22Rv1 (cell line): Measurements from ENCODE around the gene PYDC2.
A peak's percentile ranks its signal among the peaks of the same experiment; 100 is the strongest.
"Not testable (repeated sequence)": the region's sequence is repeated elsewhere in the genome, so short reads cannot be mapped to it uniquely, and the experiment has no call there.

ENCODE experiments used
- H3K27ac ChIP-seq: fragments of 450-650 bp; 2 replicates; pipeline ENCODE4 v1.5.1; 2017
- ZFX ChIP-seq: fragments of 450-650 bp; IDR thresholded peaks from 2 replicates; pipeline ENCODE4 v1.6.1; 2017; ENCODE audit warnings: antibody characterized with exemption, borderline replicate concordance
- TF ChIP-seq, protein P1 (sequence below): fragments of 450-650 bp; IDR thresholded peaks from 2 replicates; pipeline ENCODE4 v1.5.1; 2017; ENCODE audit warnings: mild to moderate bottlenecking

Gene PYDC2

DNA sequence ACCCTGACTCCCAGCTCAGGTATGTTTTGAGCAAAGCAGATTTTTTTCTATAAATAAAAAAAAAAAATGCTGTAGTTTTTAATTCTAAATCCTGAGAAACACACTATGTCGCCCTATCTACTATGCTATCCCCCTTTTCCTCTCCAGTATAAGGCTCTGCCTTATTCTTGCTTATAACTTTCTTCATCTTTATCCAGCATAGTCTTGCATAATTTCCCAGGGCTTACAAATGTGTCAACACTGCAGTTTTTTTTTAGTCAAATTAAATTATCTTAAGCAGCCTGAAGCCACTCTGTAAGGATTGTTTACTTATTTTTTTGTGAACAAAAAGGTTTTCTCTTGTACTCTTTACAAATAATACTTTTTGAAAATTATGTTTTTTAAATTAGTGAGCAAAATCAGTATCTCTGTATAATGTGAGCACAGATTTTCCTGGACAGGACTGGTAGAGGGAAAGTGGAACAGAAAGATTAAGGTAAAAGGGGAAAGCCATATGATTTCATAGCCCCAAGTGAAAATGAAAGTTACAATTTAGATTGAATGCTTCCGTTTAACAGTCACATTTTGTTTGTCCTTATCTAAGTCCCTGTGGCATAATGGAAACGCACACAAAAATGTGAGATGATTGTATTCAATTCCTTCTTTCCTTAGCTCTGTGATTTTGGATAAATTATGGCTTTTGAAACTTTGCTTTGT, 5.6 kb upstream of the PYDC2 start:
- TF ChIP-seq ZFX = no peak
- no peak overlapping the region for H3K27ac ChIP-seq

DNA sequence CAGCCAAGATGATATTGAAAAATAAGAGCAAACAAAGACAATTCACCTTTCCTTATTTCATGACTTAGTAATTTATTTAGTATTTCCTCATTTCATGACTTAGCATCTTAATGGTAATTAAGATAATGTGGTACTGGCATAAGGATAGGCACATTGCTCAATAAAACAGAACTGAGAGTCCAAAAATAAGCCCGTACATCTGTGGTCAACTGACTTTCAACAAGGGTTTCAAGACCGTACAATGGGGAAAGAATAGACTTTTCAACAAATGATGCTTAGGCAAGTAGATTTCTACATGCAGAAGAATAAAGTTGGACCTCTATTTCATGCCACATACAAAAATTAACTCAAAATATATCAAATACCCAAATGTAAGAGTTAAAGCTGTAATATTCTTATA, 603 bp upstream of the PYDC2 start:
- H3K27ac ChIP-seq = no peak overlapping the region
- TF ChIP-seq, protein P1, sequence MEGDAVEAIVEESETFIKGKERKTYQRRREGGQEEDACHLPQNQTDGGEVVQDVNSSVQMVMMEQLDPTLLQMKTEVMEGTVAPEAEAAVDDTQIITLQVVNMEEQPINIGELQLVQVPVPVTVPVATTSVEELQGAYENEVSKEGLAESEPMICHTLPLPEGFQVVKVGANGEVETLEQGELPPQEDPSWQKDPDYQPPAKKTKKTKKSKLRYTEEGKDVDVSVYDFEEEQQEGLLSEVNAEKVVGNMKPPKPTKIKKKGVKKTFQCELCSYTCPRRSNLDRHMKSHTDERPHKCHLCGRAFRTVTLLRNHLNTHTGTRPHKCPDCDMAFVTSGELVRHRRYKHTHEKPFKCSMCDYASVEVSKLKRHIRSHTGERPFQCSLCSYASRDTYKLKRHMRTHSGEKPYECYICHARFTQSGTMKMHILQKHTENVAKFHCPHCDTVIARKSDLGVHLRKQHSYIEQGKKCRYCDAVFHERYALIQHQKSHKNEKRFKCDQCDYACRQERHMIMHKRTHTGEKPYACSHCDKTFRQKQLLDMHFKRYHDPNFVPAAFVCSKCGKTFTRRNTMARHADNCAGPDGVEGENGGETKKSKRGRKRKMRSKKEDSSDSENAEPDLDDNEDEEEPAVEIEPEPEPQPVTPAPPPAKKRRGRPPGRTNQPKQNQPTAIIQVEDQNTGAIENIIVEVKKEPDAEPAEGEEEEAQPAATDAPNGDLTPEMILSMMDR = no peak
- no peak for TF ChIP-seq ZFX

DNA sequence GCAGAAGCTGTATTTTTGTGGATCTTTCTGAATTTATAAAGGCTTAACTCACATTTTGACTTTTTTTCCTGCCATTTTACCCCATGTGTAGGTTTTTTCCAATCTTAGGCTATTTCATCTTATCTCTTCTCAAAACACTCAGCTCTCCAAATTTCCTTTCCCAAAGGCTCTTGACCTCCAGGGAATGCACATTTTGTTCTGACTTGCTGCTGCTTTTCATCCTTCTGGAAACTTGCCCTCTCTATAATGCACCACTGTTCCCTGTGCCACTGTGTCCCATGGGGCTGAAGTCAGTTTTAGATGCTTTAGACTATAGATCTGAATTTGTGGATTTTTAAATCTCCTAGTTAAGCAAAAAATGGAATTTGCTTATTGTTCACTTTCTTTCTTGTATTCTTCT, 9.1 kb downstream of the PYDC2 start:
- H3K27ac ChIP-seq = no peak overlapping the region
- no peak for TF ChIP-seq ZFX
- TF ChIP-seq, protein P1 = no peak

DNA sequence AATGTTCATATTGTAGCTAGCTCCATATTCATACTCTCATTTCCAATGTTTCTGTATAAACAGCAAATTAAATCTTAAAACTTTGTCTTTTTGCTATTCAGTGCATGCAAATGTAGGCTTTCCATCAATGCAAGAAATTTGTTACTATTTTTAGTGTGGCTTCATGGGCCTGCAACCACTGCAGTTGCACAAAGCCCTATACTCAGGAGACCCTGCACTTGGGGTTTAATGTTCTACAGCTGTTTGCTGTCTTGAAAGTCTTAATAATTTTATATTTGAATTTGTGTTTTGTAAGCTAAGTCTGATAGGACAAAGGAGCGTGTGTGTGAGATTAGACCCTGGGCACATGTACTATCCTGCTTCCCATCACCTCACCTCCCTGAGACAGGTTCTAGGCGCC, 9.6 kb downstream of the PYDC2 start:
- H3K27ac ChIP-seq = no peak overlapping the region
- TF ChIP-seq, protein P1 = no peak
- TF ChIP-seq ZFX = no peak

DNA sequence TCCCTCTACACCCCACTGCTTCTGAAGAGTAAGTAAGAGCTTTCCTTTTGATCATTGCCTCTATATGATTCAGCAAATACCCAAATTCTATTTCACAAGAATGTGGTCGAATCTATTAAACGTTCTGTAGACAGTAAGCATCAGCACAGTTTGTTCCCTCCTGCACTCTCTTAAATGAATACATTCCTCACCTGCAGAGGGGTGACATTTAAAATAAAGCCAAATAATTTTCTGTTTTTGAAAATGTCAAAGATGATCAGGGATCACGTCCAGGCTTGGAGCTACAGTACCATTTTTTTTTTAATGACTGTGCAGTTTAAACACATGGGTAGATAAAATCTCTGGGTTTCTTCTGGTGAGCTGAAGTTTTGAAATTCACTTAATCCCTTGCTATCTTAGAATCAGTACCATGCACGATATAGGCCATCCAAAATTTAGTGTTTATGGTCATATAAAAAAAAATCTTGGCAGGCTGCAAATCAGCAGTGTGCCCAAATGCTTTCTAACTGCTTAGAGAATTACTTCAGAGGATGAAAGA, 12.8 kb downstream of the PYDC2 start:
- no peak for TF ChIP-seq ZFX
- TF ChIP-seq, protein P1 = no peak
- H3K27ac ChIP-seq = no peak overlapping the region

DNA sequence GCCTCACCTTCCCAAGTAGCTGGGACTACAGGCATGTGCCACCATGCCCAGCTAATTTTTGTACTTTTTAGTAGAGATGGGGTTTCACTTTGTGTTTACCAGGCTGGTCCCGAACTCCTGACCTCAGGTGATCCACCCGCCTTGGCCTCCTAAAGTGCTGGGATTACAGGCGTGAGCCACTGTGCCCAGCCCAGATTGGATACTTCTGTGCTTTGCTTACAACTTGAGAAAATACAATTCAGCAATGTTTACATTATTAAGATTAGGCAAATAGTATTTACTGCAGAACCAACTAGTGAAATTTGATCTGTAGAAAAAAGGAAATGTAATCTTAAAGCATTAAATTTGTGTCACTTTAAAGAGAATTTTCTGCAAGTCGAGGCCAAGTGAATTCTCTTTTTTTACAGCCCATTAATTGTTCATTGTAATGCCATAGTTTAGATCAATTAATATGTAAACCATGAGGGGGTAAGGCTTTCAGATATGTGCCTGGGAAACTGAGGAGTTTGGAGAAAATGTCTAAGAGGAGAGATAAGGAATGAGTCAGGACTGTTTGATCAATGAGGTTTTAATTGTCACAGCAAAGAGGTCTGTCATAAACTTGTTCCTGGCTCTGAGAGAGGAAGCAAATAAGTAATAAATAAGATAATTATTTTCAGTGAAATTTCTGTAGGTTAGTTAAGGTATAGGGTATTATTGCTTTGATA, 15.3 kb downstream of the PYDC2 start:
- H3K27ac ChIP-seq = peak overlapping the region; percentile 51
- no peak for TF ChIP-seq ZFX
- TF ChIP-seq, protein P1 = no peak

DNA sequence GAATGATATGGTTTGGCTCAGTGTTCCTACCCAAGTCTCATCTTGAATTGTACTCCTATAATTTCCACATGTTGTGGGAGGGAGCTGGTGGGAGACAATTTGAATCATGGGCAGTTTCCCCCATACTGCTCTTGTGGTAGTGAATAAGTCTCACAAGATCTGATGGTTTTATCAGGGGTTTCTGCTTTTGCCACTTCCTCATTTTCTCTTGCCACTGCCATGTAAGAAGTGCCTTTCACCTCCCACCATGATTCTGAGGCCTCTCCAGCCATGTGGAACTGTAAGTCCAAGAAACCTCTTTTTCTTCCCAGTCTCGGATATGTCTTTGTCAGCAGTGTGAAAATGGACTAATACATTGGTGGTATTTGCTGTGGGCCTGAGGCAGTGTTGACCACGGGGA, 23.0 kb downstream of the PYDC2 start:
- H3K27ac ChIP-seq = not testable (repeated sequence)

DNA sequence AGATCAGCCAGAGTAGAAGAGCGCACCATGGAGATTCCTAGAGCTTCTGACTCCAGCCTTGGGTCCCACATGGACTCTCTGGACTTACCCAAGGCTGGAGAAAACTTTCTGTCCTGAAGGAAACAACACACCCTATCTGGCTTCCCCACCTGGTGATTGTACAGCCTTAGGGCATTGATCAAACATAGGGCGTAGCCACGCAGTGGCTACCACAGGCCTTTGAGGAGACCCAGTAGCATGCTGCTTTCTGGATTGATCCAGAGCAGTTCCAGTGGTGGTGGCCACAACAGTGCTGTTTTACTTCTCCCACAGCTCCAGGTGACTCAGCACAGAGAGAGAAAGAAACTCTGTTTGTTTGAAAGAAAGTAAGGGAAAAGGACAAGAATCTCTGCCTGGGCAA, 23.5 kb downstream of the PYDC2 start:
- no peak for TF ChIP-seq ZFX
- TF ChIP-seq, protein P1 = no peak
- no peak overlapping the region for H3K27ac ChIP-seq
